Measurements from ENCODE around the gene TPRA1.
"Not testable (repeated sequence)": the region's sequence is repeated elsewhere in the genome, so short reads cannot be mapped to it uniquely, and the experiment has no call there.

TPRA1 gene

GRCh38 chr3:127535106-127535785 is 55.3 kb downstream of the TPRA1 start:
- DNase-seq: no peak

GRCh38 chr3:127534564-127534963 is 56.0 kb downstream of the TPRA1 start:
- no peak for DNase-seq

GRCh38 chr3:127534161-127534451 is 56.4 kb downstream of the TPRA1 start:
- no peak for DNase-seq

- no peak for DNase-seq
Observed at GRCh38 chr3:127532561-127533203, 57.9 kb downstream of the TPRA1 start.

GRCh38 chr3:127531821-127532220 is 58.7 kb downstream of the TPRA1 start:
- DNase-seq: no peak

DNA sequence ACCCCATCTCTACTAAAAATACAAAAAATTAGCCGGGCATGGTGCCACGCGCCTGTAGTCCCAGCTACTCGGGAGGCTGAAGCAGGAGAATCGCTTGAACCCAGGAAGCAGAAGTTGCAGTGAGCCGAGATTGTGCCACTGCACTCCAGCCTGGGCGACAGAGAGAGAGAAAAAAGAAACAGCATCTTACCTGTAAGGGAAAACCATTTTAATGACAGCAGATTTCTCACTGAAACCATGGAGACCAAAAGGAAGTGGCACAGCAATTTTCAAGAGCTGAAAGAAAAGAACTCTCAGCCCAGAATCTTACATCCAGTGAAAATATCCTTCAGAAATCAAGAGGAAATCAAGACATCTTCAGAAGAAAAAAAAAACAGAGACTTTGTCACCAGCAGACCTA is 59.7 kb downstream of the TPRA1 start:
- DNase-seq: not testable (repeated sequence)

DNA sequence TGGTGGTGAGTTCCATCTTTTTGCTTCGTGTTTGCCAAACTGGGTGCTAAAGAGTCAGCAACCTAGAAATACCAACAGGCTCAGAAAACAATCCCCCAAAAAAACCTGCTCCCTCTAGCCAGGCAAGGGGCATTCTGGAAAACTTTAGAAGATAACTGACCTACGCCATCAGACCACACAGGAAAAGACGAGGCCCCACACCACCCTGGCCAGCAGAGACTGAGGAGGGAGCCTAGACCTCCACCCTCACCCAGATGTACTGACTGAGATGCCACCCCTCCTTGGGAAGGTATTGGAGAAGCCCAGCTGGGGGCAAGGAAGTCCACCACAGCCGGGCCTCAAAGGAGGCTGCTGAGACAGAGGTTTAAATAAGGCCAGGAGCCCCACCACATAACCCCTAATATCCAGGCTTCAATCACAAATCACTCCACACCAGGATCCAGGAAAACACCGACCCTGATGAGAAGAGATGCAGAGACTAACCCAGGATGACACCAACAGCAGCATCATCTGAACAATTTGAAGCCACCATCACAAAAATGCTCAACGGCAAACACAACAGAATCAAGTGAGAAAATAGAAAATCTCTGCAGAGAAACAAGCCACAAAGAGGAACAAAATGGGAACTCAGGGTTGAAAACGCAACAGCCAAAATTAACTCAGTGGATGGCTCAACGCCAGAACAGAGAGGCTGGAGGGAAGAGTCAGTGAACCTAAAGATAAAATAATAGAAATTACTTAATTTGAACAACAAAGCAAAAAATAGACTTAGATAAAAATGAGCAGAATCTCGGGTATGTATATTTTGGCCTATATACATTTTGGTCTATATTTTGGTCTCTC is 61.0 kb downstream of the TPRA1 start:
- DNase-seq: no peak

- peak; percentile 87 to 93 for DNase-seq
Observed at GRCh38 chr3:127525373-127525772, 65.2 kb downstream of the TPRA1 start.

DNA sequence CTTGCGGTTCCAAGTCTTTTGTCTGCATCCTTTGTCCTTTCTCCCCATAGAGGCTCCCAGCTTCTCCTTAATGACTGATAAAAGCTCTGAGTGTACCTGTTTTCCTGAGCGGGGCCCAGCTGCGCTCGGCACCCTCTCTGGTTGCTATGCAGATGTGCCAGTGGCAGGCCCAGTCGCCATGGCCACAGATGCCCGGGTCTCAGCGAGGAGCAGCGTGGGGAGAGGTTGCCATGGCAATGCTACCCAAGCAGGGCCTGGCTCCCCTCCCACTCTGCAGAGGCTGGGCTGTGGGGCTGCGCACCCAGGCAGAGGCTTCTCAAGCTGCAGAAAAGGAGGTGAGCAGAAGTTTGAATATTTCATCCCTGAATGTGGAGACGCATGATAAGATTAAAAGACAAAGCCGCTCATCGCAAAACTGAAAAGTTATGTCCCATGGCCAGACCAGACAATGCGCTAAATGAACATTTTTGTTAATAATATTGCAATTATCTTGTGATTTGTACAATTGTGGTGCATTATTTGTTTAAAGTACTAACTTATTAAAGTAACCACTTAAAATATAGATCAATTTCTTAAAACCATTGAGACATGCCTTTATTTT is 66.1 kb downstream of the TPRA1 start:
- DNase-seq: peak in 1 of 2 experiments; percentile 11

Data from SHP77 (cell line).